SK-N-SH (cell line): ENCODE data around the gene ROBO1. TPM values are rescaled to one million over a fixed set of nuclear protein-coding genes. Genes with fewer than 3 reads are reported as not detected.

Experiments
- CTCF ChIA-PET: fragments of 300-600, 350-600 bp; formaldehyde crosslinking; extraction: SDS; loops from one replicate; lab custom pipeline; 2021; lab: Yijun Ruan, JAX
- POLR2A ChIA-PET: fragments of 350-600 bp; sonication (Branson Sonifier 250); formaldehyde crosslinking; extraction: SDS; loops from one replicate; lab custom pipeline; 2020; ENCODE audit warnings: antibody characterized with exemption, inconsistent platforms; lab: Yijun Ruan, JAX
- DNase-seq: peaks from one replicate; pipeline ENCODE4 v3.0.0; 2012
- H2AFZ ChIP-seq: fragments of 200-600 bp; sonication (generic); 2 replicates; pipeline ENCODE4 v1.8.1; 2016; ENCODE audit warnings: antibody characterized with exemption, mild to moderate bottlenecking, low read depth
- H3F3A ChIP-seq: fragments of 200-600 bp; sonication (generic); replicated peaks from 2 replicates; pipeline ENCODE3; 2016; ENCODE audit warnings: antibody characterized with exemption, mild to moderate bottlenecking; ENCODE audit not compliant: insufficient read depth
- H3K27ac ChIP-seq, 2 experiments: fragments of 200-500 bp in 1 of 2; fragments of 200-600 bp in 1 of 2; sonication (Bioruptor generic) in 1 of 2; sonication (generic), shearing (Covaris generic) in 1 of 2; 2 replicates each; pipeline versions ENCODE4 v1.5.1 to v1.6.1; 2014 to 2016; ENCODE audit warnings: low read depth in 2 of 2, inconsistent platforms in 1 of 2, low read length in 1 of 2, mild to moderate bottlenecking in 1 of 2, mixed read lengths in 1 of 2
- H3K27me3 ChIP-seq: fragments of 200-600 bp; sonication (generic), shearing (Covaris generic); 2 replicates; pipeline ENCODE4 v1.6.1; 2016; ENCODE audit warnings: mixed run types; ENCODE audit not compliant: insufficient read depth
- H3K36me3 ChIP-seq, 2 experiments: fragments of 200-500 bp in 1 of 2; fragments of 200-600 bp in 1 of 2; sonication (Bioruptor generic) in 1 of 2; sonication (generic) in 1 of 2; replicated peaks in 1 of 2; 2 replicates each; pipeline versions ENCODE3 to v1.5.1; 2014 to 2016; ENCODE audit warnings: low read length in 1 of 2, mild to moderate bottlenecking in 1 of 2; ENCODE audit not compliant: insufficient read depth in 2 of 2, control insufficient read depth in 1 of 2
- H3K4me1 ChIP-seq, 2 experiments: fragments of 200-500 bp in 1 of 2; fragments of 200-600 bp in 1 of 2; sonication (Bioruptor generic) in 1 of 2; sonication (generic), shearing (Covaris generic) in 1 of 2; 2 replicates each; pipeline versions ENCODE4 v1.5.1 to v1.6.1; 2014 to 2016; ENCODE audit warnings: low read depth in 1 of 2, low read length in 1 of 2, mixed run types in 1 of 2; ENCODE audit not compliant: insufficient read depth in 2 of 2, control insufficient read depth in 1 of 2
- H3K4me2 ChIP-seq: fragments of 200-600 bp; sonication (generic), shearing (Covaris generic); 2 replicates; pipeline ENCODE4 v1.6.1; 2017; ENCODE audit warnings: mixed run types
- H3K4me3 ChIP-seq, 2 experiments: fragments of 200-500 bp in 1 of 2; fragments of 200-600 bp in 1 of 2; sonication (Bioruptor generic) in 1 of 2; sonication (generic), shearing (Covaris generic) in 1 of 2; 2 replicates each; pipeline versions ENCODE4 v1.5.1 to v1.8.1; 2014 to 2016; ENCODE audit warnings: low read depth in 2 of 2, inconsistent platforms in 1 of 2, low read length in 1 of 2, mild to moderate bottlenecking in 1 of 2, mixed read lengths in 1 of 2, moderate library complexity in 1 of 2
- H3K79me2 ChIP-seq: fragments of 200-600 bp; sonication (generic); 2 replicates; pipeline ENCODE4 v1.8.1; 2017; ENCODE audit warnings: mild to moderate bottlenecking; ENCODE audit not compliant: insufficient read depth
- H3K9ac ChIP-seq: fragments of 200-600 bp; sonication (generic); 2 replicates; pipeline ENCODE4 v1.6.1; 2017; ENCODE audit warnings: mixed run types
- H3K9me2 ChIP-seq: fragments of 200-600 bp; sonication (generic); 2 replicates; pipeline ENCODE4 v1.6.1; 2017; ENCODE audit warnings: mixed run types
- H3K9me3 ChIP-seq: fragments of 200-600 bp; sonication (generic); 2 replicates; pipeline ENCODE4 v1.6.1; 2017; ENCODE audit warnings: mixed run types, mild to moderate bottlenecking, moderate library complexity
- H4K20me1 ChIP-seq: fragments of 200-600 bp; sonication (generic); 2 replicates; pipeline ENCODE4 v1.6.1; 2017; ENCODE audit warnings: mild to moderate bottlenecking, mixed run types; ENCODE audit not compliant: insufficient read depth
- CHD2 ChIP-seq: fragments of 150-350 bp; IDR thresholded peaks from 2 replicates; pipeline ENCODE4 v1.6.1; 2018; ENCODE audit warnings: low read length; ENCODE audit not compliant: partially characterized antibody
- ELF1 ChIP-seq: IDR thresholded peaks from 2 replicates; pipeline ENCODE4 v1.4.0; 2012
- FOXJ3 ChIP-seq: sonication (generic); formaldehyde crosslinking; IDR thresholded peaks from 2 replicates; pipeline ENCODE4 v1.5.1; 2020; ENCODE audit warnings: mild to moderate bottlenecking, missing genetic modification reagents
- FOXM1 ChIP-seq: IDR thresholded peaks from 2 replicates; pipeline ENCODE4 v1.4.0; 2012; ENCODE audit warnings: low read depth, mild to moderate bottlenecking
- GABPA ChIP-seq: IDR thresholded peaks from 2 replicates; pipeline ENCODE4 v1.4.0; 2012; ENCODE audit warnings: low read depth, mild to moderate bottlenecking
- MAX ChIP-seq: IDR thresholded peaks from 2 replicates; pipeline ENCODE4 v1.4.0; 2012; ENCODE audit warnings: low read depth
- MEF2A ChIP-seq: IDR thresholded peaks from 2 replicates; pipeline ENCODE4 v1.4.0; 2012; ENCODE audit warnings: low read depth, borderline replicate concordance
- NFIC ChIP-seq: IDR thresholded peaks from 2 replicates; pipeline ENCODE4 v1.4.0; 2012; ENCODE audit warnings: borderline replicate concordance
- RAD21 ChIP-seq: IDR thresholded peaks from 2 replicates; pipeline ENCODE4 v1.6.1; 2012; ENCODE audit warnings: mild to moderate bottlenecking, low read length
- RFX5 ChIP-seq: IDR thresholded peaks from 2 replicates; pipeline ENCODE4 v1.6.1; 2012; ENCODE audit warnings: mild to moderate bottlenecking, improper control_type of control experiment, low read length
- SIN3A ChIP-seq: IDR thresholded peaks from 2 replicates; pipeline ENCODE4 v1.6.1; 2012; ENCODE audit warnings: low read depth, mild to moderate bottlenecking, low read length, moderate library complexity, borderline replicate concordance
- SMC3 ChIP-seq: IDR thresholded peaks from 2 replicates; pipeline ENCODE4 v1.6.1; 2012; ENCODE audit warnings: low read depth, low read length, improper control_type of control experiment
- TCF12 ChIP-seq: IDR thresholded peaks from 2 replicates; pipeline ENCODE4 v1.4.0; 2012
- TEAD4 ChIP-seq: IDR thresholded peaks from 2 replicates; pipeline ENCODE4 v1.4.0; 2012; ENCODE audit warnings: mild to moderate bottlenecking, borderline replicate concordance; ENCODE audit not compliant: insufficient read depth
- YY1 ChIP-seq: IDR thresholded peaks from 2 replicates; pipeline ENCODE4 v1.4.0; 2012; ENCODE audit warnings: low read depth, mild to moderate bottlenecking
- WGBS: methylation state at CpG from one replicate; pipeline ENCODE4 v1.1.6; 2017; ENCODE audit warnings: low lambda C conversion rate; 5-methylcytosine and 5-hydroxymethylcytosine counted together
- polyA plus RNA-seq, 3 experiments: library from polyadenylated mRNA; depleted of rRNA; stranded (reverse); fragments of >200 nt; gene quantifications; 2 replicates each; pipeline ENCODE4 v1.2.3, GENCODE V29; 2012
- TF ChIP-seq, protein P1 (sequence below): IDR thresholded peaks from 2 replicates; pipeline ENCODE4 v1.4.0; 2012; ENCODE audit warnings: low read depth, borderline replicate concordance
- TF ChIP-seq, protein P2 (sequence below): fragments of 150-350 bp; IDR thresholded peaks from 2 replicates; pipeline ENCODE4 v1.6.1; 2016; ENCODE audit warnings: mild to moderate bottlenecking, low read depth, low read length

ROBO1 gene
- polyA plus RNA-seq, 1 of the 3 experiments (the other 2 are of a cell fraction) = 22.7 TPM

DNA sequence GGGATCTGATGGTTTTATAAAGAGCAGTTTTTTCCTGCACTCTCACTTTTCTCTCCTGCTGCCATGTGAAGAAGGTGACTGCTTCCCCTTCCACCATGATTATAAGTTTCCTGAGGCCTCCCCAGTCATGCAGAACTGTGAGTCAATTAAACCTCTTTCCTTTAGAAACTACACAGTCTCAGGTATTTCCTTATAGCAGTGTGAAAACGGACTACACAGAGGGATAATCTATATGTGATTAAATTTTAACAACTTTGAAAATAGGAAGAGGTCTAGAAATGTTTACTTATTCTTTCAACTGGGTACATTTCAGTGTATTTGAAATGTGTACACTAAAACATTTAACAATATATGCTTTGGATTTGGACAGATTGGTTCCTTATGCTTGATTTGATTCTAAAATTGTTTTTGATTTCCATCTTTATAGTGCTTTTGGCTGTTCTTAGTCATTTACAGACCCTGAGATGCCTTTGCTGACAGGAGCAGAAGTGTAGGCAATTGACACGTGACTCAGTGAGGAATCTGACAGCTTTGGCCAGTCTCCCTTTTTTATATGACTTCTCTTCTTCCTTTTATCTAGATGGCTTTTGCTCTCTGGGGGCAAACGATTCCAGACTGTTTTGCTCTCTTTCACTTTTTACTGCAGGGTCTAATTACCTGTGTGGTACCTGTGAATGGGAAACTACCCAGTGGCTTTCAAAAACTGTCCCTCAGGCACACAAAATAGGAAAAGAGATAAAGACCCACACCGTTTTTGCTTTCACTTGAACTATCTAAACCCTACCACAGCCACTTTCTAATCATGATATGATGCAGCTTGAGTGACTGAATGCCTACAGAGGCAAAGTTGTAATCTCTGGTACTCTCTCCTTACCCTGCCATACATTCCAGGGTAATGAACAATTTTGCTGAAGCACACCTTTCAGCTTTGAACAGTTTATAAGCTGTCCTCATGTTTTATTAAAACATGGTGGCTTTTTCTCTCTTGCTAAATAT is 422.6 kb downstream of the ROBO1 start:
- no peaks in the 10 kb centered on the region for H3K9me2 ChIP-seq
- TF ChIP-seq SMC3 (no peak), TCF12 (no peak), FOXM1 (no peak)
- TF ChIP-seq, protein P1, sequence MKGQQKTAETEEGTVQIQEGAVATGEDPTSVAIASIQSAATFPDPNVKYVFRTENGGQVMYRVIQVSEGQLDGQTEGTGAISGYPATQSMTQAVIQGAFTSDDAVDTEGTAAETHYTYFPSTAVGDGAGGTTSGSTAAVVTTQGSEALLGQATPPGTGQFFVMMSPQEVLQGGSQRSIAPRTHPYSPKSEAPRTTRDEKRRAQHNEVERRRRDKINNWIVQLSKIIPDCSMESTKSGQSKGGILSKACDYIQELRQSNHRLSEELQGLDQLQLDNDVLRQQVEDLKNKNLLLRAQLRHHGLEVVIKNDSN = no peak
- H3K36me3 ChIP-seq = no peaks in the 10 kb centered on the region
- H3K9me3 ChIP-seq = no peaks in the 10 kb centered on the region
- ChIA-PET POLR2A (no interaction called here), CTCF (no interaction called here)
- H3K79me2 ChIP-seq = no peaks in the 10 kb centered on the region
- no peak overlapping the region for H3K27ac ChIP-seq
- no peak overlapping the region for H2AFZ ChIP-seq
- H3K4me3 ChIP-seq = no peak overlapping the region
- H3K9ac ChIP-seq = no peak overlapping the region
- no peak overlapping the region for H3K4me2 ChIP-seq
- no peaks in the 10 kb centered on the region for H3F3A ChIP-seq
- WGBS = 48% methylated on average over 4 of the region's 4 CpGs
- H3K4me1 ChIP-seq = no peaks in the 10 kb centered on the region
- no peaks in the 10 kb centered on the region for H4K20me1 ChIP-seq
- DNase-seq = no peak
- H3K27me3 ChIP-seq = no peaks in the 10 kb centered on the region

GRCh38 chr3:79341961-79342360 is 425.8 kb downstream of the ROBO1 start:
- no peak overlapping the region for H3K27ac ChIP-seq
- H3K9me2 ChIP-seq = no peaks in the 10 kb centered on the region
- no peak overlapping the region for H2AFZ ChIP-seq
- no peaks in the 10 kb centered on the region; the same call in 1 of the 2 replicates for H3K9me3 ChIP-seq
- H3K27me3 ChIP-seq = no peaks in the 10 kb centered on the region
- no peak for DNase-seq
- H3K4me2 ChIP-seq = no peak overlapping the region
- H3K9ac ChIP-seq = no peak overlapping the region
- ChIA-PET CTCF (no interaction called here), POLR2A (no interaction called here)
- no peaks in the 10 kb centered on the region for H4K20me1 ChIP-seq
- H3K79me2 ChIP-seq = no peaks in the 10 kb centered on the region
- no peaks in the 10 kb centered on the region for H3F3A ChIP-seq
- no peaks in the 10 kb centered on the region for H3K4me1 ChIP-seq
- no peak overlapping the region for H3K4me3 ChIP-seq
- TF ChIP-seq FOXM1 (no peak), YY1 (no peak), MAX (no peak), SMC3 (no peak), NFIC (no peak), CHD2 (no peak), MEF2A (no peak), RAD21 (no peak), FOXJ3 (no peak), SIN3A (no peak), RFX5 (no peak), GABPA (no peak), ELF1 (no peak), TEAD4 (no peak)
- TF ChIP-seq, protein P2, sequence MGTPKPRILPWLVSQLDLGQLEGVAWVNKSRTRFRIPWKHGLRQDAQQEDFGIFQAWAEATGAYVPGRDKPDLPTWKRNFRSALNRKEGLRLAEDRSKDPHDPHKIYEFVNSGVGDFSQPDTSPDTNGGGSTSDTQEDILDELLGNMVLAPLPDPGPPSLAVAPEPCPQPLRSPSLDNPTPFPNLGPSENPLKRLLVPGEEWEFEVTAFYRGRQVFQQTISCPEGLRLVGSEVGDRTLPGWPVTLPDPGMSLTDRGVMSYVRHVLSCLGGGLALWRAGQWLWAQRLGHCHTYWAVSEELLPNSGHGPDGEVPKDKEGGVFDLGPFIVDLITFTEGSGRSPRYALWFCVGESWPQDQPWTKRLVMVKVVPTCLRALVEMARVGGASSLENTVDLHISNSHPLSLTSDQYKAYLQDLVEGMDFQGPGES = no peak
- H3K36me3 ChIP-seq = no peaks in the 10 kb centered on the region
